GM18519 (cell line): Measurements from ENCODE around the gene COPG1.

Experiments
- ATAC-seq: cut with Tn5 transposase; IDR thresholded peaks from one replicate; pipeline ENCODE4 v1.9.1; 2021; ENCODE audit warnings: mild to moderate bottlenecking, moderate library complexity; ENCODE audit not compliant: unreplicated experiment, low FRiP score

Gene COPG1

GRCh38 chr3:129326595-129326994 is 77.2 kb downstream of the COPG1 start:
- ATAC-seq, result no peak
